Measurements from ENCODE around the gene ABTB2.
"Not testable (repeated sequence)": the region's sequence is repeated elsewhere in the genome, so short reads cannot be mapped to it uniquely, and the experiment has no call there.

ABTB2 gene

DNA sequence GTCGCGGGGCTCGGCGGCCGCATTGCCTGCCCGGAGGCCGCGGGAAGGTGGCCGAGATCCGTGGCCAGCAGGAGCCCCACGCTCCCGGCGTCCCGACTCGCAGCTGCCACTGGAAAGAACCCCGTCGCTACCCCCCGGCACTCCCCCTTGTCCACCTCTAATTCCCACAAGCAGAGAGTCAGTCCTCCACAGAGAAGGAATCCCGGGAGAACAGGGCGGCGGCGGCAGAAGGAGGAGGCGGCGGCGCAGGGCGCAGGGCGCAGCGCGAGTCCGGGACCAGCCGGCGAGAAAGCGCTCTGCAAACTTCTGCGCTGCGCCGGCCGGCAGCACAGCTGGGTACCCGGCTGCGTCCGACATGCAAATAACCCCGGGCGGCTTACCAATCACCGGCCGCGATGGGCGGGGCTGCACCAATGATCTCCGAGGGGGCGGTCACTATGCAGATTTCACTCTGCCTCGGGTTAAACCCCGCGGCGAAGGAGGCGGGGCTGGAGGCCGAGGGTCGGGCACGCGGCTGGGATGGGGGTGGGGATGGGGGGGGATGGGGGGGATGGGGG, at the start of gene ABTB2:
TSS of gene ABTB2 (minus strand) at position 310 of the 557 bp plus-strand sequence.
- DNase-seq: peak; percentile 94

- no peak for DNase-seq
Measured at GRCh38 chr11:34407121-34407813, 49.5 kb upstream of the ABTB2 start.

DNA sequence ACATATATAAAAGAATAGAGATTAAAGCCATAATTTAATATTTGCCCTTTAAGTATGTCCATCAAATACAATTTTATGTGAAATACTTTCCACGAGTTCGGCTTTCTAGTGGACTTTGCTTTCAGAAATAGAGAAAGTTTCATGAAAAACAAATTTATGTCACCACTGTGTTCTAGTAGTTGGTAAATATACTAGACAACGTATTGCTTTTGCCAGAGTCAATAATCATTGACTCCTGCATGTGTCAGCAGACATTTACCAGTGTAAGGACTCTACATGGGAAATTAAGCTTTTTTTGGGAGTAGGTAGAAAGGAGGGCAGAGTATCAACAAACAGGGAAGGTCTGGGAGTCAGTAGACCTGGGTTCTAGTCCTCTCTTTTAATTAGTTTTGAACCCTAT, 48.6 kb upstream of the ABTB2 start:
- no peak for DNase-seq

DNA sequence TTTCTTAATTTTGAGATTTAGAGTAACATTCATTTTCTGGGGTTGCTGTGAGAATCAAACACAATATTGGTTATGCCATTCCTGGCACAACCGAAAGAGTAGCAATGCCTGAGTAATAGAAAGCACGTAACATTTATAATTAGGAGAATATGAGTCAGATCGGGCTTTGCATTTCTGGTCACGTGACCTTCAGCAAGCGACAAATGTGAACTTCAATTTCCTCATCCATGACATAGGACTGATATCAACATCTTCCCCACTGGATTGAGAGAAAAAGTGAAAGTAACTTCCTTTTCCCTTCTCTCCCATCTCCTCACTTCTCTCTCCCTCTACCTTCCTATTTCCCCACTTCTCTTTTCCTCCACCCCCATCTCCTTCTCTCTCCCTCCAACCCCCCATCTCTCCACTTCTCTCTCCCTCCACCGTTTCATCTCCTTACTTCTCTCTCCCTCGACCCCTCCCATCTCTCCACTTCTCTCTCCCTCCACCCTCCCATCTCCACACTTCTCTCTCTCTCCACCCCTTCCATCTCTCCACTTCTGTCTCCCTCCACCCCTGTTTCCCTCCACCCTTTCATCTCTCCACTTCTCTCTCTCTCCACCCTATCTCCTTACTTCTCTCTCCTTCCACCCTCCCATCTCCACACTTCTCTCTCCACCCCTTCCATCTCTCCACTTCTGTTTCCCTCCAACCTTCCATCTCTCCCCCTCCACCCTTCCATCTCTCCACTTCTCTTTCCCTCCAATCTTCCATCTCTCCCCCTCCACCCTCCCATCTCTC, 47.5 kb upstream of the ABTB2 start:
- DNase-seq: no peak

GRCh38 chr11:34404280-34404679, 46.5 kb upstream of the ABTB2 start:
- DNase-seq: no peak

DNA sequence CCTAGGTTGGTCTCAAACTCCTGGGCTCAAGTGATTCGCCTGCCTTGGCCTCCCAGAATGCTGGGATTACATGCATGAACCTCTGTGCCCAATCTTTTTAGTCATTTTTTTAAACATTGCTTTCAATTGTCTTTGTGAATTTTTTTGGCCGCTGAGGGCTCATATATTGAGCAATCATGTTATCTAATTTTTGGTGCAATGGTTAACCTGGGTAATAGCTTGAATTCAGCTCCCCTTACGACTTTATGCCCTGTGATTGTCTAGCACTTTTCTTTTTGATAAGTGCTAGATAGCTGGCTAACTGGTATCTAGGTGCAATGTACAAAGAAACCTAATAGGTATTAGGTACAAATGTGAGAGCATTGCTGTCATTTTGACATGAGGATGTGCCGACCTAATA, 45.6 kb upstream of the ABTB2 start:
- no peak for DNase-seq

DNA sequence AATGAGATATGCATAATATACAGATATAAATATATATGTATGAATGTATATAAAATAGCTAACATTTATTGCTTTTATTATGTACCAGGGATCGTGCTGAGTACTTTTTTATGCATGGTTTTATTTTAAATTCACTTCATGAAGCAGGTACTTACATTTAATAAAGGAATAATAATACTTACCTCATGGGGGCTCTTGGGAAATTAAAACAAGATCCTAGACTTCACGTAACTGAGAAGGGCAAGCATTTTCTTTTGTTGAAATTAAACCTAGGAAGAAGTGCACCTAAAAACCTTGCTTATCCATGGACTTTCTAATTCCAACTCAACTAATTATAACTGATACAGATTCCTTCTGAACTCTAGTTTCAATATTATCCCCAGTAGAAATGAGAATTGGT, 40.0 kb upstream of the ABTB2 start:
- no peak for DNase-seq

- DNase-seq: no peak
Measured at GRCh38 chr11:34397120-34397519, 39.3 kb upstream of the ABTB2 start.

GRCh38 chr11:34395916-34396550, 38.2 kb upstream of the ABTB2 start:
- DNase-seq: peak; percentile 24

DNA sequence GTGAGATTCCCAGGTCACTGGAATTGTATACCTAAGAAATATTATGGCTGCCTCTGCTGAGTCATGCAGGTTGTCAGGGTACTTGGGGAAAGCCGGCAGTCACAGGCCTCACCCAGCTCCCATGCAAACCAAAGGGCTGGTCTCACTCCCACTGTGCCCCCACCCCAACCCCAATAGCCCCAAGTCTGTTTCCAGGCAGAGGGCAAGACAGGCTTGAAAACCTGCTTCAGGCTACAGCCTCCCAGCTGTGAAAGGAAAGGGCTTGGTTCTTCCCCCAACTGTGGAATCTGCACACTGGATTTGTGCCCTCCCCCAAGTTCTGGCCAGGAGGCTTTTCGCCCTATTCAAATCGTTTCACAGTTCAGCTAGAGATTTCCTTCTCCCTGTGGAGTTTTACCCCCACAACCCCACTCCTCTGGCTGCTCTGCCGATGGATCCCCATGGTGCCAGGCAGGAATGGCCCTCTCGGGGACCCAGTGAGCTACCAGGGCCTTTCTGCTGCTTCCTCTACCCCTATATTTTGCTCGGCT, 37.0 kb upstream of the ABTB2 start:
- DNase-seq: no peak

GRCh38 chr11:34387653-34388052, 29.8 kb upstream of the ABTB2 start:
- DNase-seq: no peak

DNA sequence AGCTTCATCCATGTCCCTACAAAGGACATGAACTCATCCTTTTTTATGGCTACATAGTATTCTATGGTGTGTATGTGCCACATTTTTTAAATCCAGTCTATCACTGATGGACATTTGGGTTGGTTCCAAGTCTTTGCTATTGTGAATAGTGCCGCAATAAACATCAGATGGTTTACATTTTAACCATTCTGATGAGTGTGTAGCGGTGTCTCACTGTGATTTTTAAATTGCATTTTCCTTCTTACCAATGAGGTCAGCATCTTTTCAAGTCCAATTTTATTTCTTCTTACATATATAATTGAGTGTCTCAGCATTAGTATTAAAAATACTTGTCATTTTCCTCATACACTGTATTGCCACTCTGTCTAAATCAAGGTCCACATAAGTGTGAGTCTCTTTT, 28.5 kb upstream of the ABTB2 start:
- DNase-seq: not testable (repeated sequence)

- no peak for DNase-seq
Measured at GRCh38 chr11:34382532-34383276, 24.9 kb upstream of the ABTB2 start.

DNA sequence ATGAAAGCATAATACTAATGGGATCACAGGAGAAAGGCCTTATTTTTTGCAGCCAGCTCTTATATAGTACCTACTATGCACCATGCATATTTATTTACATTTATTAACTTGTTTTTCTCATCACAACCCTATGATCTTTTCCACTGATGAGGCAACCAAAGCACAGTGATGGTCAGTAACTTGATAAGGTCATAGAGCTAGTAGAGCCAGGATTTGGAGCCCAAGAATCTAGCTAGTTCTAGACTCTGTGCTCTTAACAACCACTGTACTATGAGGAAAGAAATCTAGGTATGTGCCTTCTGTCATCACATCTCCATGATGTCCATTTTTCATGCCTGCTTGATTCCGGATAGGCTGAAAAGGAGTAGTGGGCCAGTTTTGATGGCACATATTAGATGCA, 24.0 kb upstream of the ABTB2 start:
- no peak for DNase-seq

- peak; percentile 64 for DNase-seq
Measured at GRCh38 chr11:34380696-34381095, 22.9 kb upstream of the ABTB2 start.

GRCh38 chr11:34379539-34379938, 21.7 kb upstream of the ABTB2 start:
- DNase-seq: no peak

- peak; percentile 18 for DNase-seq
Measured at GRCh38 chr11:34379079-34379478, 21.3 kb upstream of the ABTB2 start.

DNA sequence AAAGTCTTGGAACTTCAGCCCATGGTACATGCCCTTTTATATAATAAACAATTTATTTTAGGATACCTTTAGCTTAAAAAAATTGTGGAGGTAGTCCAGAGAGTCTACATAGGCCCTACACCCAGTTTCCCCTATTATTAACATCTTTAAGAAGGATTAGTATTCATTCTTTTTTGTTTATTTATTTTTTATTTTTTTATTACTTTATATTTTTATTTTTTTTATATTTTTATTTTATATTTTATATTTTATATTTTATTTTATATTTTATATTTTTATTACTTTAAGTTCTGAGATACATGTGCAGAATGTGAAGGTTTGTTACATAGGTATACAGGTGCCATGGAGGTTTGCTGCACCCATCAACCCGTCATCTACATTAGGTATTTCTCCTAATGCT, 15.9 kb upstream of the ABTB2 start:
- DNase-seq: no peak

DNA sequence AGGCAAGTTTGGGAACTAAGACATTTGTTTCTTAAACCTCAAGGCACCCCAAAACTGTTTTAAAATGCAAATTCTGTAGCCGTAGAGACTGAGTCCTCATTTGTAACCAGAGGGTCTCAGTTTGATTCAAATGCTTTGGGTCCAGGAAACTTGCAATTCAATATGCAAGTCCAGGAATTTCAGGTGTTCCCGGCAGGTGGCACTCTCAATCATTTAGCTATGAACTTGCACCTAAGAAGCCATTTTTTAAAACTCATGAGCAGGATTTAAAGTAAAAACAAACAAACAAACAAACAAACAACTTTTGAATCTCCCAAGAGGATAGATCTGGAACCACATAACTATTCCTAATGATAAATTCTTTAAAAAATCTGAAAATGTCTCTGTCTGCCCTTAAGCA, 8.7 kb upstream of the ABTB2 start:
- DNase-seq: no peak

- no peak for DNase-seq
Measured at GRCh38 chr11:34364102-34364501, 6.3 kb upstream of the ABTB2 start.

DNA sequence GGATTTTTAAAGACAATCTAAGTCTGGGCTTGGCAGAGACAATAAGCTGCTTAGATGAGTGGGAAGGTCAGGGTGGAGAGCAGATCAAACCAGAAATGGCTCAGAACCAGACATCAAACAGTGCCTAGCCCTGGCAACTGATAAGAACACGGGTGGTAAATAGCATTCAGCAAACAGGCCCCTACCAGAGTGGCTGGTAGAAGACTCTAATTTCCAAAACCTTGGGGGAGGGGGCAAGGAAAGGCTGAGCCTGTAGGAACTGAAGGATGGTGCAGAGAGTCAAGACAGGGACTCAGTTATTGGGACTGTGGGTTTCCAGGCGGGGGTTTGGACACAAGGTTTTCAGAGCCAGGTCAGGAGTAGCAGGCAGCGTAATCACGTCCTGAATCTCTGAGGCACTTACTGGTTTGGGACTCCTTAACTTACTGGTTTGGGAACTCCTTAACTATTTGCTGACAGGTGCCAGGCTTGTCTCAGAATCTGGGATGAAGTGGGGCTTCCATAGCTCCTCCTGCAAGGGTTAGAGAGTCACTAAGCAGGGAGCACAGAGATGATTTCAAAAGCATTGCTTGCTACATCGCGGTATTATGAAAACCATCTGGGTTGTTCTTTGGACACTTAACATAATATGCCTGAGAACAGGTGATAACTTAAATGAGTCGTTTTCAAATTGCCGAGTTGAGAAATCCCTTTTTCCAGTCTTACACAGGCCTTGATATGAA, 5.7 kb upstream of the ABTB2 start:
- DNase-seq: no peak

DNA sequence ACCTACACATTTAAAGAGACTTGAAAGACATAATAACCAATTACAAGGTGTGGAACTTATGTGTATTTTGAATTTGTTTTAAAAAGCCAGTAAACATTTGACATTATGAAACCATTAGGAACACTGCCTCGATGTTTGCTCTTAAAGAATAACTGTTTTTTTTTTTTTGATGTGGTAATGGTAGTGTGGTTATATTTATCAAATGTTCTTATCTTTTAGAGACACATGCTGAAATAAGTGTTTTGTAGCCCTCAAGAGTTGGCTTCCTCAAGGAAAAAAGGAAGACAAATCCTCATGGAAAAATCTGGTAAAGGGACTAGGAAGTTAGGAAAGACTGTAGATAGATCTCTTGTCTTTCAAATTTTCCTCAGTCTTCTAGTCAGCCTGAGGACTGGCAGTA, 2.2 kb upstream of the ABTB2 start:
- no peak for DNase-seq

All from NCI-H226 (cell line).